Fibroblast of lung (primary cell): ENCODE measurements around the gene SRP9. TPM values are rescaled to one million over a fixed set of nuclear protein-coding genes. Genes with fewer than 3 reads are reported as not detected.

Experiments
- DNase-seq, 2 donors: peaks; one replicate each; pipeline versions ENCODE4 v3.0.0 to v3.0.0-alpha.2; 2010; ENCODE audit warnings: low read depth in 2 of 2
- H2AFZ ChIP-seq: 2 replicates; pipeline ENCODE4 v1.5.1; 2012; ENCODE audit warnings: low read length, control low read depth, inconsistent platforms
- H3K27ac ChIP-seq: 2 replicates; pipeline ENCODE4 v1.5.1; 2011; ENCODE audit warnings: low read length, control low read depth; ENCODE audit not compliant: insufficient read depth
- H3K27me3 ChIP-seq: 2 replicates; pipeline ENCODE4 v1.5.1; 2011; ENCODE audit warnings: mild to moderate bottlenecking, low read length; ENCODE audit not compliant: control insufficient read depth, insufficient read depth
- H3K36me3 ChIP-seq: 2 replicates; pipeline ENCODE4 v1.5.1; 2011; ENCODE audit warnings: low read length; ENCODE audit not compliant: control insufficient read depth, insufficient read depth
- H3K4me1 ChIP-seq: 2 replicates; pipeline ENCODE4 v1.5.1; 2011; ENCODE audit warnings: low read length; ENCODE audit not compliant: control insufficient read depth, insufficient read depth; ENCODE audit errors: extremely low read depth
- H3K4me2 ChIP-seq: 2 replicates; pipeline ENCODE4 v1.5.1; 2011; ENCODE audit warnings: low read length, control low read depth; ENCODE audit not compliant: insufficient read depth; ENCODE audit errors: extremely low read depth
- H3K4me3 ChIP-seq, 4 experiments: fragments of 200-600 bp in 1 of 4; sonication (generic) in 1 of 4; replicated peaks in 1 of 4; 2 replicates each; pipeline ENCODE4 v1.5.1; 2011 to 2016; ENCODE audit warnings: low read length in 4 of 4, low read depth in 3 of 4, mild to moderate bottlenecking in 3 of 4, control low read depth in 2 of 4, inconsistent platforms in 1 of 4, mixed read lengths in 1 of 4; ENCODE audit not compliant: insufficient read depth in 1 of 4; ENCODE audit errors: control extremely low read depth in 1 of 4
- H3K79me2 ChIP-seq: 2 replicates; pipeline ENCODE4 v1.5.1; 2012; ENCODE audit warnings: mild to moderate bottlenecking, low read length, inconsistent platforms; ENCODE audit not compliant: control insufficient read depth, insufficient read depth
- H3K9ac ChIP-seq: 2 replicates; pipeline ENCODE4 v1.5.1; 2011; ENCODE audit warnings: mild to moderate bottlenecking, low read length, control low read depth; ENCODE audit not compliant: insufficient read depth
- H3K9me3 ChIP-seq: 2 replicates; pipeline ENCODE4 v1.5.1; 2012; ENCODE audit warnings: low read depth, low read length; ENCODE audit not compliant: control insufficient read depth, insufficient read depth
- H4K20me1 ChIP-seq: 2 replicates; pipeline ENCODE4 v1.5.1; 2011; ENCODE audit warnings: low read length; ENCODE audit not compliant: control insufficient read depth, insufficient read depth; ENCODE audit errors: extremely low read depth
- CTCF ChIP-seq, 2 donors: IDR thresholded peaks in 1 of 2; conservative IDR thresholded peaks in 1 of 2; 1 replicate in 1 of 2; 2 replicates in 1 of 2; pipeline ENCODE4 v1.5.1; 2011 to 2012; ENCODE audit warnings: low read length in 2 of 2, control low read depth in 1 of 2, inconsistent platforms in 1 of 2, low read depth in 1 of 2, mild to moderate bottlenecking in 1 of 2
- EZH2 ChIP-seq: IDR thresholded peaks from 2 replicates; pipeline ENCODE4 v1.5.1; 2012; ENCODE audit warnings: low read length, control low read depth, mild to moderate bottlenecking; ENCODE audit errors: missing control alignments
- polyA plus RNA-seq, 2 donors: library from polyadenylated mRNA; depleted of rRNA in 1 of 2; stranded (reverse) in 1 of 2; unstranded in 1 of 2; fragments of >200 nt; gene quantifications; 2 replicates each; pipeline ENCODE4 v1.2.1, GENCODE V29; 2011 to 2012; ENCODE audit warnings: missing spikeins in 1 of 2
- total RNA-seq: library from RNA; depleted of rRNA; stranded (reverse); fragments of >200 nt; gene quantifications from 2 replicates; pipeline ENCODE4 v1.2.1, GENCODE V29; 2014

SRP9 gene
- total and polyA plus RNA-seq, 2 donors (not counting 1 experiment from before 2014, with no cell fraction given) = 202 to 442 TPM

GRCh38 chr1:225772848-225773247 is 4.8 kb upstream of the SRP9 start:
- H3K4me1 ChIP-seq = peaks cover 7% of the 10 kb centered on the region
- no peaks in the 10 kb centered on the region for H3K27me3 ChIP-seq
- DNase-seq = no peak
- no peaks in the 10 kb centered on the region for H4K20me1 ChIP-seq
- H3K4me2 ChIP-seq = no peak overlapping the region
- no peaks in the 10 kb centered on the region for H3K9me3 ChIP-seq
- H3K27ac ChIP-seq = no peak overlapping the region
- no peaks in the 10 kb centered on the region for H3K36me3 ChIP-seq
- TF ChIP-seq EZH2 (no peak), CTCF (conservative IDR thresholded peaks at IDR 0.05 in 1 of 2, IDR thresholded peaks at IDR 0.05 in 1 of 2; ENCODE audit: low read depth in 1 of 2, low read length in 2 of 2) (no peak)
- H2AFZ ChIP-seq = no peak overlapping the region
- H3K79me2 ChIP-seq = no peaks in the 10 kb centered on the region
- H3K4me3 ChIP-seq = no peak overlapping the region
- H3K9ac ChIP-seq = no peak overlapping the region

GRCh38 chr1:225774281-225775147 is 3.1 kb upstream of the SRP9 start:
- TF ChIP-seq CTCF (conservative IDR thresholded peaks at IDR 0.05 in 1 of 2, IDR thresholded peaks at IDR 0.05 in 1 of 2; ENCODE audit: low read depth in 1 of 2, low read length in 2 of 2) = no peak
- TF ChIP-seq EZH2 = no peak
- Histone ChIP-seq H2AFZ (no peak overlapping the region), H3K27ac (no peak overlapping the region)

GRCh38 chr1:225776294-225776693 is 1.3 kb upstream of the SRP9 start:
- Histone ChIP-seq H3K79me2 (peaks cover 34% of the 10 kb centered on the region), H3K9me3 (no peaks in the 10 kb centered on the region), H2AFZ (no peak overlapping the region), H3K4me1 (no peaks in the 10 kb centered on the region), H3K36me3 (peaks cover 2% of the 10 kb centered on the region), H3K4me2 (peak overlapping the region; percentile 54), H3K9ac (no peak overlapping the region), H3K27ac (no peak overlapping the region), H3K4me3 (no peak overlapping the region), H3K27me3 (no peaks in the 10 kb centered on the region), H4K20me1 (no peaks in the 10 kb centered on the region)
- TF ChIP-seq CTCF (conservative IDR thresholded peaks at IDR 0.05 in 1 of 2, IDR thresholded peaks at IDR 0.05 in 1 of 2; ENCODE audit: low read depth in 1 of 2, low read length in 2 of 2) (no peak), EZH2 (no peak)
- no peak for DNase-seq

More at GRCh38 chr1:225774281-225775147, 3.1 kb upstream of the SRP9 start:
- no peak overlapping the region for H3K4me2 ChIP-seq
- DNase-seq = peak in 1 of 2 donors; percentile 71
- no peaks in the 10 kb centered on the region for H3K27me3 ChIP-seq
- H3K4me3 ChIP-seq = no peak overlapping the region
- H3K9ac ChIP-seq = no peak overlapping the region
- H3K79me2 ChIP-seq = peaks cover 17% of the 10 kb centered on the region
- H4K20me1 ChIP-seq = no peaks in the 10 kb centered on the region
- no peaks in the 10 kb centered on the region for H3K4me1 ChIP-seq
- H3K9me3 ChIP-seq = no peaks in the 10 kb centered on the region
- H3K36me3 ChIP-seq = no peaks in the 10 kb centered on the region
